NOMO-1 treated with DMSO at 0.1 percent for 48 hours (cell line): Measurements from ENCODE around the gene TEKT5.
A peak's percentile ranks its signal among the peaks of the same experiment; 100 is the strongest.

Experiments
- DNase-seq: peaks from one replicate; lab custom pipeline; 2025; ENCODE audit not compliant: unreplicated experiment; lab: John Stamatoyannopoulos, UW

Gene TEKT5

DNA sequence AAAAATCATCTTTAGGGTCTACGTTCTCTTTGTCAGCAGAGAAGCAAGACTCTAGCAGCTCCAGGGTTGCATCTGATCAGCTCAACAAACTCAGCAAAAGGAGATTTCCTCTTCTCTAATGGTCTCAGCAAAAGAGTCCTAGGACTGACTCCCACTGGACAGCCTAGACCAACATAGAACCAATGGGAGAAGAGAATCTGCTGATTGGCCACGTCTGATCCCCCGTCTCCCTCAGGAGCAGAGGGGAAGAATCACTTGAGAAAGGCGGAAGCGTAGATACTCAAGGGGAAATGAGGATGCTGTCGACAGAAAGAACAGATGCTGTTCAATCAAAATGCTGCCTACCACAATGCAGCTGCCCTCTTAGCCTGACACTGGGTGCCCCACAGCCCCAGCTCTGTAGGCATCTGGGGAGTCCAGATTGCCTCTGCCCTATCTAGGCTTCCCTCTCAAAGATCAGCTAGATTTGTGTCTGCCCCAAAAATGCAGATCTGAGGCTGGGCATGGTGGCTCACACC lies 82.8 kb downstream of the TEKT5 start:
- DNase-seq: no peak

DNA sequence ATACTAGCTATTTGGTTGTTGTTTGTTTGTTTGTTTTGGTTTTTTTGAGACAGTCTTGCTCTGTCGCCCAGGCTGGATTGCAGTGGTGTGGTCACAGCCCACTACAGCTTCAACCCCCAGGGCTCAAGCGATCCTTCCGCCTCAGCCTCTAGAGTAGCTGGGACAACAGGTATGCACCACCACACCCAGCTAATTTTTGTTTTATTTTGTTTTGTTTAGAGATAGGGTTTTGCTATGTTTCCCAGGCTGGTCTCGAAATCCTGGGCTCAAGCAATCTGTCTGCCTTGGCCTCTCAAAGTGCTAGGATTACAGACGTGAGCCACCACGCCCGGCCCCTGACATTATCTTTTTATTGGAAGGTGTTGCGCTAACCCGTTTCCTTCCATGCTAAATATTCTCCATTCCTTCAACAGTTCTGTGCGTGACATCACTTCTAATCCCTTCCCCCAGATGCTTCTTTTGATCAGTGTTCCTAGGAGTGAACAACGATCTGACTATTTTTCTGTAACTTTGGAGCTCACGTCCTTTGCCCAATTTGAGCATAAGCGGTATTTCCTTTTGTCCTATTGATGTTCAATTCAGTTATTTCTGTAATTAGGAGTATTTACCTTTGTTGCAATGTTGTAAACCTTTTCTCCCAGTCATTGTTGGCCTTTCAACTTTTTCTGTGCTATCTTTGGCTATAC lies 84.1 kb downstream of the TEKT5 start:
- DNase-seq: peak; percentile 13

DNA sequence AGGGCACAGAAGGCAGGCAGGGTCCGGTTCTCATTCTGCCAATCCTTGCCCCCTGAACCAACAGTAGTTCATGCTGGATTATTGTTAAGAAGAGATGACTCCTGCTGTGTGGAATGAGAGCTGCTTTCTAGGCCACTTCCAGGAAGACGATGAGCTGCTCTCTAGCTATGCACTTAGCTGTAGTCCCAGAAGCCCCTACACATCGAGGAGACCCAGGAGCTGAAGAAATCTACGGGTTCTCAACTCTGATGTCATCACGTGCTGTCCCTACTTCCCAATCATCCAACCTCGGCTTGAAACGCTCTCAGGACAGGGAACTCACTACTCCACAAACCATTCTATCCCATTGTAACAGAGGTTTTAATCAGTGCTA lies 85.3 kb downstream of the TEKT5 start:
- no peak for DNase-seq

DNA sequence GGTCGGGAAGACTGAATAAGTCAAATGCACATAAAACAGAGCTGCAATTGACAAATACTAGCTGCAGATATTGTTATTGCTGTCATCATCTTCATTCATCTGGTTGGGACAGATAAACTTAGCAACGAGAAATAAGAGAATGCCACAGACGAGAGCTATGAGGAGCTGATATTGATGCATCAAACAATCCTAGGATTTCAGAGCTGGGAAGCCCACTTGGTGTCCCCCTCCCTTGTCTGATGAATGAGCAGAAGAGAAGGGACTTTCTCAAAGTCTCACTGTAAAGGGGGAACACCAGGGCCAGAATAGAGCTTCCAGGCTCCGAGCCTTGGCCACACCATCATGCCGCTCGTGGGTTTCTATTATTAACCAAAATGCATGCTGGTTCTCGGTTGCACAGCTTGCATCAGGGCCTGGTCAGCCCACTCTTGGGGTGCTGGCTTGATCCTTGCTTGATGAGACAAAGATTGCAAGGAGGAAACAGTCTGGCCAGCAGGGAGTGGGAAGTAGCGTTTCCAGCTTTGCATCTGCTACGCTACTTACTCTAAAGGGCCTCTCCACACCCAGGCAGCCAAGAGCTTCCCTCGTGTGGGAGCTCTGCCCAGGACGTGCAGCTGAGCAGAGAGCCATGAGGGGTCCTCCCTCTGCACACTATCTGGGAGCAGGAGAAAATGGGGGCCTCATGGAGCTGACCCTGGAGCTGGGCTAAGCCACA lies 85.9 kb downstream of the TEKT5 start:
- DNase-seq: no peak

DNA sequence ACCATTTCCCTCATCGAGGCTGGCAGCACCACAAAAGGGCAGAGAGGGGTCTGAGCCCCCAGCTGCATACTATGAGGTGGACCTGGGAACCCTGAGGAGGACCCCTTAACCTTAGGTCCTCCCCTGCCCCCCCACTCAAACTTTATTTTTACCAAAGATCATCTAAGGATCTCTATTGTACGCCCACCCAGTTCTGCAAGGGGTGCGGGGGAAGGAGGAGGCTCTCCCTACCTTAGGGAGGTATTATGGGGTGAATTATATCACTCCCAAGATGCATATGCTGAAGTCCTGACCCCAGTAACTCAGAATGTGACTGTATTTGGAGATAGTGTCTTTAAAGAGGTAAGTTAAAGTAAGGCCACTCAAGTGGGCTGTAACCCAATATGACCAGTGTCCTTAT lies 87.6 kb downstream of the TEKT5 start:
- no peak for DNase-seq

DNA sequence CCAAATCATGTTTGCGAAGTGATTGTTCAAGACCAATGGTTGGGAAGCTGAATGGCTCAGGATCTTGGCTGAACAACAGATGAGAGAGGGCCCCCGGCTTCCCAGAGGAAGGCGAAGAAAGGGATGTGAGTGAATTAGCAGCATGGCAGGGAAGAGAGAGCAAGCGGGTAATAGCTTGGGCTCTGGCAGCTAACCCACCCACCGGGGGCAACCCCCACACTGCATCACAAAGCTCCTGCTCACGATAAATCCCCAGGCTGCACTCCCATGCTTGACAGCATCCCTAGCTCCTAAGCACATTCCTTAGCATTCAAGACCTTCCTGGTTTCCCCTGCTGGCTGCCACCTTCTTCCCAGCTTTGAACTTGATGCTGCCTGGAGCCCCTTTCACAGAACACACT lies 88.1 kb downstream of the TEKT5 start:
- DNase-seq: no peak

DNA sequence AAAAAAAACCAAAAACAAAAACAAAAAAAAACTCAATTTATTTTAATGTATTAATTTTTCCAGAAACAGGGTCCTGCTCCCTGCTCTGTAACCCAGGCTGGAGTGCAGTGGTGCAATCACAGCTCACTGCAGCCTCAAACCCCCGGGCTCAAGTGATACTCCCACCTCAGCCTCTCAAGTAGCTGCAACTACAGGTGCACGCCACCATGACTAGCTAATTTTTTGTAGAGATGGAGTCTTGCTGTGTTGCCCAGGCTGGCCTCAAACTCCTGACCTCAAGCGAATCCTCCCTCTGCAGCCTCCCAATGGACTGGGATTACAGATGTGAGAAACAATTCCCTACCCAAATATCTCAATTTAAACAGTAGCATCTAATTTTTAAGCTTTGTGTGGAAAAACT lies 89.1 kb downstream of the TEKT5 start:
- no peak for DNase-seq

DNA sequence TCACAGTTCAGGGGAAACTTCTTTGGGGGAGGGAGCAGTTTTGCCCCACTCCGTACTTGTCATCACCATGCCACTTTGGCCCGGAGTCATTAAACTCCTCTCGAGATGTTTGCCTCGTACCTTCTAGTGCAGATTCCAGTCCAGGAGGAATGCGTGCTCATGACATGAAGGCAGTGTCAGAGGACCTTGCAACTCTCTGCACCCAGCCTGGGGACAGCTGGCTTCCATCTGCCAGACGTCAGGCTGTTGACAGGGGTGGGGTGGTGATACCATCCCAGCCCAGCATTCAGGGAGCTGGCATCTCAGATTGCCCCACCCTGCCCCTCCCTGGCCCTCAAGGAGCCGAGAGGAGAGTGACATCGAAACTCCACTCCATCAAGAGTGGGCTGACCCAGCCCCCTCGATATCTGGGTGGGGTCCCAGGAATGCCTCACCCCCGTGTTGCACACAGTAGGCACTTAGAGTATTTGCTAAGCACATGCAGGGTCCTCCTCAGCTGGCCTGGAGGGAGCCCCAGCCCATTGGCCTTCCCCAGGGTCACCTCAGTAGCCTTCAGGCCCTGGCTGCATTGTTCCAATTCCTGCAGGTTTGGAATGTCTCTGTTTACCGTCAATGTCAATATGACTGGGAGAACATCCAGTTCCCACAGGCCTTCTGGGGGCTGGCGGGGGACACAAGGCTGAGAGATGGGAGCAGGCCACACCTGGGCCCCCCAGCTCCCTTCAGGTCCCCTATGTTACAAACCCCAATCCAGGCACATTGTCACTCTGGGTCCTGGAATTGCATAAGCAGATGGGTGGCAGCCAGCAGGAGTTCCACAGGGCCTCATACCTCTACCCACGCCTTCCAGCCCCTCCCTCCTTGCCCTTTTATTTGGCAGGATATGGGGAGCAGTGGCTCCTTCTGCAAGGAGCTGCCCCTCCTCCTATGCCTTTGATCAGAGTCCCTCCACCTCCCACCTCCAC lies 93.0 kb downstream of the TEKT5 start:
- no peak for DNase-seq

DNA sequence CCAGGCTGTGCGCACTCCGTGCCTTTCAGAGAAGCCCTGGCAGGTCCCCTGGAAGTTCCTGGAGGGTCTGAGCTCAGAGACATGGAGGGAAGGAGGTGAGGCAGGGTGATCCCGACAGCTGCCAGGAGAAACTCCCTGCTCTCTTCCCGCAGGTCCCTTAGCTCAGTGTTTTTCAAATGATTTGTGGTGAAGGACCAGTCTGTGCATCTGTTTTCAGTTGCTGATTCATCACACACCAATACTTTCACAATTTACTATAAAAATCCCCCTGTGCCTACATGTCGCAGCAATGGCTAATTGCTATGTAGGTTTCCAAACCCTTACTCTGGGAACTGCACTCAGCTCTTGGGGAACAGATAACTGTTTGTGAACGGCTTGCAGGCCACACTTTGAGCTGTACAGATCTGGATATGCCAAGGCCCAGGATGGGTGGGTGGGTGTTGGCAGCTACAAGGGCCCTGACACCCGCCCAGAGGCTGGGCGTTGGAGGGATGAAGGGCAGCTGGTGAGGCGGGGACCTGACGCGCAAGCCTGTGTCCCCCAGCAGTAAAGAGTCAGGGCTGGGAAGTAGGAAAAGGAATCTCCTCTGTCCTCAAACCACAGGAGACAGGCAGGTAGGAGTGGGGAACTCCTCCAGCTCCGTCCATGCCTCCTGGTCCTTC lies 93.8 kb downstream of the TEKT5 start:
- DNase-seq: peak; percentile 36

DNA sequence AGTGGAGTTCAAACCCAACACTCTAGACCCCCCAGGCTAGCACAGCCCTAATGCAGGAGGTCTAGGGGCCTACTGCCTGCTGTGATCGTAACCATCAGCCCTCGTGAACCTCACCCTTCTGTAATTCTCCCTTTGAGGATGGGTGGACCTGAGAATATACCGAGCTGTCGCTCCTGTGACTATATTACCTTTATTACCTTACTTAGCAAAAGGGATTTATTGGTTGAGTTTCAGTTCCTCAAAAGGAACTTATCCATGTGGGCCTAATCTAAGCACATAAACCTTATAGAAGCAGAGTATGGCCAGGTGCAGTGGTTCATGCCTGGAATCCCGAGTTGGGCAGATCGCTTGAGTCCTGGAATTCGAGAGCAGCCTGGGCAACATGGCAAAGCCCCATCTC lies 95.1 kb downstream of the TEKT5 start:
- DNase-seq: peak; percentile 47

DNA sequence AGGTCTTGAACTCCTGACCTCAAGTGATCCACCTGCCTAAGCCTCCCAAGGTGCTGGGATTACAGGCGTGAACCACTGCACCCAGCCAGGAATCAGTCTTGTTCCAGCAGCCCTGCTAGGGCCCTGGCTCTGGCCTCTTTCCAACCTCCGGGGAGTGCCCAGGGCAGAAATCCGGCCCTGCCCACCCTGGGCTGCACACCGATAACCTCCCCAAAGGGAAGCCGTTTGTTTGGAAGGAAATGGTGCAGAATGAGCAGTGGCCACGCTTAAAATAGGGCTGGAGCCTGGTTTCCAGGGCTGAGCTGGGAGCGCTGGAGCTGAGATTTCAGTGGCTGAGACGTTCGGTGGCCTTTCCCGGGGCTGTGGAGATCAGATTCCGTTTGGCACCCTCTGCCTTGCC lies 96.6 kb downstream of the TEKT5 start:
- DNase-seq: no peak

DNA sequence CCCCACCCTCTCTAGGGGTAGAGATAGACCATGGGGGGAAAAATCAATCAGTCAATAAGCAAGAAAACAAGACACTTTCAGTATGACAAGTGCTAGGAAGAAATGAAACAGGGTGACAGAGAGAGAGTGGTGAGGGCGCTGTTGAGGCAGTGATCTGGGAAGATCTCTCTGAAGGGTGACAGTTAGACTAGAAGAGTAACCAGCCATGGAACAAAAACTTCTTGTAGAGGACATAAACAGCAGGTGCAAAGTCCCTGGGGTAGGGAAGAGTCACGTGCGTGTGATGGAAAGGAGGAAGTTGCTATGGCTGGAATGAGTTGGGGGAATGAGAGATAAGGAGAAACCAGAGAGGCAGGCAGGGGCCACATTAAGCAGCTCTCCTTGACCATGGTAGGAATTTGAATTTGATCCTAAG lies 97.5 kb downstream of the TEKT5 start:
- no peak for DNase-seq

DNA sequence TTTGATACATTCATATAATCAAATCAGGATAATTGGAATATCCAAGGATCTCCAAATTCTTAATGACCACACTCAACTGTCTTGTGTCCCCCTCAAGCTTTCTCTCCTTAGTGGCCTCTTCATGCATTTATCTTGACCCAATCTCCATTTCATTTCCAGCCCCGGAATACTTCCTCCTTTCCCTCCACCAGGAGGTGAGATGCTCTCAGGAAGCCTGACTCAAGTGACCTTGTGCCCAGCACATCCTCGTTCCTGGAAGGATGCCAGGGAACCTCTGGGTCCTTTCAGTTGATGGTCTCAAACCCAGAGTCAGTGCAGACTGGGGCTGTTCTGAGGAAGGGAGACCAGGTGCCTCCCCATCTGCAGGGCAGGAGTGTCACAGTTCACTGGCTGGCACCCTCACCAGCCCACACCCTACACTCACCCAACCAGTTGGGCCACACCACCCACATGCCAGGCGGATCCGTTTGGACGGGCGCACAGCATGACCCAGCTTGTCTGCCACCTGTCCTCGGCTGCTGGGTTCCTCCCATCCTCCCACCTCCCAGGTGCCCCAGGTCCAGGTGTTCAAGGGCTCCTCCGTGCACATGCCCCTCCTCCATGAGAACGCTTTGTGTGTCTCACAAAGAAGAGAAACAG lies 100.3 kb downstream of the TEKT5 start:
- no peak for DNase-seq

DNA sequence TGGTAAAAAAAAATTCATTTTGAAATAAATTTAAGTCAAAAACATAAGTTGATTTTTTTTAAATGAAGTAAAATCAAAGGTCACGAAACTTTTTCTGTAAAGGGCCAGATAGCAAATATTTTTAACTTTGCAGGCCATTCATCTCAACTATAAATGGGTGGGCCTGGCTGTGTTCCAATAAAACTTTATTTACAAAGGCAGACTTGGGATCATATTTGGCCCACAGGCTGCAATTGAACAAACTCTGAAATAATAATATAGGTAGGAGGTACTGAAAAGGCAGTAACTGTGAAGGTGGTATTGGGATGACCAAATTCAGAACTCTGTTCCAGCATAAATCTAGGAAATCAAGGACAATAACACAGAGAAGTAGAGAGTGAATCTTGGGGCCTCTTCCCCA lies 102.1 kb downstream of the TEKT5 start:
- no peak for DNase-seq

DNA sequence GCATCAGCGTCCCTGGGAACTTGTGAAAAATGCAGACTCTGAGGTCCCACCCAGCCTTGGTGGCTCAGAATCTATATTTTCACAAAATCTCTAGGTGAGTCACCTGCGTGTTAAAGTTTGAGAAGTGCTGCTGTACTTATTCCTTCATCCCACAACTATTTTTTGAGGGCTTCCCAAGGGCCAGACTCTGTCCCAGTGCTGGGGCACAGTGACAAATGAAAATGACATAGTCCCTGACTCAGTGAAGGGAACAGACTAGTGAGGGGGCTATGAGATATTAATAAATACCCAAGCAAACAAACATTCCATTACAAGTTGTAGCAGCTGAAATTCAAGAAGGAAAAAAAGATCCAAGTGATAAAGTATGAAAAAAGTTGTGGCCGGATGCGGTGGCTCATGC lies 104.4 kb downstream of the TEKT5 start:
- DNase-seq: no peak

DNA sequence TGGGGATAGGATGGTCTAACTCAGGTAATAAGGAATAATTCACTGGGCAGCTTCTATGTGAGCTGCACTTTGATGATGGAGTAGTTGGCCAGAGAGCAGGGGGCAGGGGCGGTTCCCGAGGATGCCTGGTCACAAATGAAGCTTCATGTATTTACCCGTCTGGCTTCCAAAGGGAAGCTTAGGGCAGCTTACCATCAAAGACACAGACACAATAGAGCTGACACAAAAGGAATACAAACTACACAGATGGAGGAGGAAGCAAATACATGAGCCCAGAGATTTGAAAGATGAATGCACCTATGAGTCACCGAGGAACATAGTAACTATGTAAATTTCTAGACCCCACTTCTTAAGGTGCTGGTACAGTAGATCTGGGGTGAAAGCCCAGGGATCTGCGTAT lies 105.6 kb downstream of the TEKT5 start:
- DNase-seq: no peak

DNA sequence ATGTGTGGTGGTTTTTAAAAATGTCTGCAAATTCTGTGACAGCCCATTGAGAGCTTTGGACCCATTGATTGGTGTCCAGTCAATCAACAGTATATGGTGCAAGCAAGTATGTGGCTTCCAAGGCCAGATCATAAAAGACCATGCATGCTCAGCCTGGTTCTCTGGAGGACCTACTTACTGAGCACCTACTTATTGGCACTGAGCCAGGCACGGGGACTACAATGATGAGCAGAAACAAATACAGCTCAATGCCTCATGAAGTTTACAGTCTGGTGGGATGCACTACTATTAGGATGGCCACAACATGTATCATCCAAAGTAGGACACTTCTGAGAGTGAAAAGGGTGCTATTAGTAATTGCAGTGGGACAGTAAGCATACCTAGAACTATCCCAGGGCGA lies 107.1 kb downstream of the TEKT5 start:
- no peak for DNase-seq

DNA sequence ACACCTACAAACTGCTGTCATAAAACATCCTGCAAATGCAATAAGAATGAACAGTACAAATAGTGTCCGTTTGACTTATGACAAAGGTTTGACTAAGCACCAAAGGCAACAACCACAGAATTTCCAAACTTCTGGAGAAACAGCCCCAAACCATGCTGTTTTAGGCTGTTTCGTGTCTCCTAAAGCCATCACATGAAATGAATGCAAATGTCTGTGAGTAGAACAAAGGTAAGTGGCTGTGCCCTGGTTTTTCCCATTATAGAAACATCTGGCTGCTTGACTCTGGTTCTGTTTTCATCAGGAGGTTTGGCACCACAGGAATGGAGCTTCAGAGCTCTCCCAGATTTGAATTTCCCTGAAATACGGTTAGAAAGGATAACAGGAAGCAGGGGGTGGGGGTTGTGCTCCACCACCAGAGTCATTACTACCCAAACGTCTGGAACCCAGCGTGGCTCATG lies 109.7 kb downstream of the TEKT5 start:
- no peak for DNase-seq

DNA sequence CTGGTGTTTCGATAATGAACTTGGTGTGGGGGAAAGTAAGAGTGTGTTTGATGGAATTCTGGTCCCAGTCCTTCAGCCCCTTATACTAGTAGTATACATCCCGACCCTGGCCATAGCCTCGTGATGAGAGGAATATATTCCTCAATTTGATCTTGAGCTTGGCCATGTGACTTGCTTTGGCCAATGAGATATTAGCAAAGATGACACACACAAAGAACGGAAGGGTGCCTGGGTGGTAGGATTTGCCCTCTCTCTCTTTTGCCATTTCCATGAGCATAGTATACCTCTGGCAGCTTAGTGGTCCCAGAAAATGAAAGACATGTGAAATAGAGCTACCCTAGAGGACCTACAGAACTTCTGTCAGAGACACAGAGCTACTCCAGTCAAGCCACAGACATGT lies 111.5 kb downstream of the TEKT5 start:
- no peak for DNase-seq

DNA sequence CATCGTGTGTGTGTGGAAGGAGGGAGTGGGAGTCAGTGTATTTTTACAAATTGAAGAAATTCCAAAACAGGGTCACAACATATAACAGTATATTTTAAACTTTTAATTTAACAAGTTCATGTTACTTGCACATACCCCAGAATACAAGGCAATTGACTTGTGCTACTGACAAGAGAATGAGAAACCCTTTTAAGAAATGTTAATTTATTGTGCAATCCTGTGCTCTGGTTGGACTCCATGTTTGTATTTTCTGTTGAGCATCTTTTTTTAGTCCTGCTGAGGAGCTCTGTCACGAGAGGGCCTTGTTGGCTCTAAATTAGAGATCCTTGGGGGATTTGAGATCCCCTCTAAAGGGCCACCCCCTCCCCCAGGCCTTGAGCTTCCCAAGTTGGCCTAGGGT lies 113.2 kb downstream of the TEKT5 start:
- peak; percentile 20 for DNase-seq

DNA sequence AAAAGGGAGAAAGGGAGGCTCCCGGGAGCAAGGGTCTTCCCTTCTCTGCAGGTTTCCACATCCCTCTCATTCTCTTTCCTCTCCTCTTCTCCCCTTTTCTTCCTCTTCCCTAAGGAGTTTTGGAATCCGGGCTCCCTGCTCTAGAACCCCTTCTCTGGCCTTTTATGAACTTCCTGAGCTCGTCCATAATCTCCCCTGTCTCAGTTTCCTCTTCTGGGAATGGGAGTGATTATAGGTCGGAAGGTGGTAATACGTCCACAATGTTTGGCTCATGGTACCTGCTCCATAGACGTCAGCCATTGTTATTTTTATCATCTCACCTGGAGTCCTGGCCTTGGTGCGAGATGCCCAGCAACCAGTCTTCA lies 113.9 kb downstream of the TEKT5 start:
- DNase-seq: no peak
